GM21723 (cell line): ENCODE results near the gene MCC.

Source experiments
- ATAC-seq: cut with Tn5 transposase; IDR thresholded peaks from one replicate; pipeline ENCODE4 v1.9.1; 2021; ENCODE audit warnings: mild to moderate bottlenecking, moderate library complexity; ENCODE audit not compliant: unreplicated experiment

Gene MCC

GRCh38 chr5:113209498-113209897, 278.8 kb downstream of the MCC start:
- no peak for ATAC-seq

DNA sequence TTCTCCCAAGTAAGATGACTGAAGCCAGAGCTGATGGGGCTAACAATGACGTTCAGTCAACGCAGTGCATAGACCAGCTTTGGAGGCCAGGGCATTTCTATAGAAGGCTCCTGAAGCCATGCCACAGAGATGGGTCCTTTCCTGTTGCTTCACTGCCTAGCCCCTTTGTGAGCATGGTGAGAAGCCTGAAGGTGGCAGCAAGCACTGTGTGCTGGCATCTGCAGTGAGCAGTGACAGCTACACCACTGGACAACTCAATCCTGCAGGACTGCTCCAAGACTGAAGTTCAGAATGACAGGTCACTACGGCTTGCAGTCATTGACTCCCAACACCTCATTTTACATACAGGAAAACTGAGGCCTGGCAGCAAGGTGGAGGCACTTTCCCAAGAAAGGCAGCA, 282.4 kb downstream of the MCC start:
- ATAC-seq = no peak

GRCh38 chr5:113205323-113205722, 282.9 kb downstream of the MCC start:
- ATAC-seq = no peak

GRCh38 chr5:113204525-113205161, 283.6 kb downstream of the MCC start:
- ATAC-seq = no peak

DNA sequence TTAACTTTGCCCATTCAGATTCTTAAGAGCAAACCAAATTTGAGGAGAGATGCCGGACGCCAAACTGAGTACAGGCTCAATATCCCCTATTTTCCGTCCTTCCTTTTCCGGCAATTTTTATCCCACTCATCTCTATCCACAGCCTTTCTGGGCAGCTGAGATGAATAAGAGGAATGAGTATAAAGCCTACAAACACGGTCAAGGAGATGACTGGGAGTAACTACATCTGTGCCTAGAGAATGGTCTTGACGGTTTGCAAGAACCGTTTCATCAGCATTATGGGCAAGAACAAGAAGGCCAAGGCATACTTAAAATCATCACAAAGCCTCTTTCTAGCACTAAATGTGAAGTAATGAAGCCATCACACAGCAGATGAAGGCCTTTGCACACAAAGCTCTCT, 284.3 kb downstream of the MCC start:
- ATAC-seq = no peak

DNA sequence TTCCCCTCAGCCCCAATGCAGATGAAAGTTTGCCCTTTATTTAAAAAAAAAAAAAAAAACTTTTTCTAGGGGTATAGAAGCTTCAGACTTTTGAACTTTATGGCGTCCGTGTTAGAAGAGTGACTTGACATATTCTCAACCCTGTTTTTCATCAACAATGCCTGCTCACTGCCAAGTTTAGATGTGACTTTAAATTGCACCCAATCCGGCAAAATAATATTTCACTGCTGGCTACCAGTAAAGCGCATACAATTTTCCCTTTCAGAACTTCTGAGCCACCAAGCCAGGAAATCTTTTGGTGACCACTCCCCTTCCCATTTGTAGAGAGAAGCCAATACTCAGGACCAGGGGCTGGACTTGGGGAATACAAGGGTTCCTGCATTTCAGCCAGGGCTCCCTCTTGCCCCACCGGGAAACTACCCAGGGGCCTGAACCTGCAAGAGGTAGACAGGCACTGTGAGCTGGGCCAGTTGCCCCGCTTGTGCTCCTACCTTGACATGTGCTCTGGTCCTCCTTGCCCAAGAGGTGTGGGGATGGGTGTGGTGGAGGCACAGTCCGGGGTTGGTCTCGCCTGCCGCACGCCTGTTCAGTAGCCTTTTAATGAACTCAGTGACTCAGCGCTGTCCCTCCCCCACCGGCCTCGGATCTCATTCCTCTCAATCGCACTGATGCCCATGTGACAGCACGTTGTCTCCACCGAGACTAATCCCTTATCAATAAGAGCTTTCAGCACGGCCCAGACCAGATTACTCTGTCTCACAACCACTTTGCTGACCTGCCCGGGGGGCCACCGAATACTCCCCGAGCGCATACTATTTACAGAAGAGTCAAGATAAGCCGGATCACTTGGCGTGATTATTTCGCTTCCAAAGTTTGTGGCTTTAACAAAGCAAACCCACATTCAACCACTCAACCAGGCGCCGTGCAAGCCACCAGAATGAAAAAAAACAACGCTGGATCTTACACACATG, 285.2 kb downstream of the MCC start:
- no peak for ATAC-seq

DNA sequence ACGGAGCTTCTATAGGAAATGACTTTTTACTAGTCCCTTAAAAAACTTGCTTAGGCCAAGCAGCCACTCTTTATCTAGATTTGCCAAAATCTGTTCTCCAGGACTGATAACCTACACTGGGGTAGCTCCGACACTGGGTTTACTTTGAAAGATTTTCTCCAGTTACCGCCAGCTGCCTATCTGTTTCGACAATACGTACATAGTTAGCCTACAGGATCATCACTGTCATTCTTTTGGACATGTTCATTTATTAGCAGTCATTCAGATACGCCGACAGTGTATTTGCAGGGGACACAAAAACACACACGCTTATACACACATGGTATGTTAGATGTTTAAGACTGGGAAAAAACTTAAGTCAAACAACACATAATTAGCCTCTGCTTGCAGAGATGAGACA, 286.0 kb downstream of the MCC start:
- no peak for ATAC-seq

- no peak for ATAC-seq
Measured at GRCh38 chr5:113201715-113202114, 286.5 kb downstream of the MCC start.

- ATAC-seq = no peak
Measured at GRCh38 chr5:113199122-113199905, 288.9 kb downstream of the MCC start.

GRCh38 chr5:113197456-113198200, 290.6 kb downstream of the MCC start:
- no peak for ATAC-seq

- ATAC-seq = no peak
Measured at GRCh38 chr5:113195771-113196170, 292.5 kb downstream of the MCC start.

DNA sequence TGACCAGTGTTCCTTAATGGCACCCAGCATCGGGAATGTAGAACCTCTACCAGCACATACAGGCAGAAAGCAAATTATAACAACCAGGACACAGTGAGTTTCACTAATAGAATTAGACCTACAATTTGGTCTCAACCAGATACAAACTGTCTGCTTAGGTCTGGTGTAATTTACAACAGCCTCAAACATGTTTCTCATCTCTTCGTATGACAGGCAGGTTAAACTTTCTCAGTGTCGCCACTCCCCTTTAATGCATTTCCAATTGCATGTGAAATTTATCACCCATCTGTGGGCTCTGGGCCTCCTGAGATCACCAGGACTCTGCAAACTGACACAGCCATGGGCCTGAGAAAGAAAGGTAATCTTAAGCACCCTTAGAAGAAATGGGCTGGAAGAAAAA, 293.0 kb downstream of the MCC start:
- no peak for ATAC-seq

DNA sequence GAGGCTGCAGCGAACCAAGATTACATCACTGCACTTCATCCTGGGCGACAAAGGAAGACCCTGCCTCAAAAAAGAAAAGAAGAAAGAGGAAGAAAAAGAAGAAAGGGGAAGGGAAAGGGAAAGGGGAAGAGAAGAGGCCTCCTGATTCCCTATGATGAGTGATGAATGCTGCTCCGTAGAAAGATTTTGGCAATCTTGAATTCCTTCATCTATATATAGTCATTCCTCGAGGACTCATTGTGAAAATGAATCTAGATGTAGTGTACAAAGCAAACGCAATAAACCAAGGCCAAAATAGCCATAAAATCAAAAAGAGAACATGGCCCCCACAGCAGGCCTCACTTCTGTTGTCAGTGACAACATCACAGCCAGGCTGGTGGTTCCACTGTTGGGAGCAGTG, 293.7 kb downstream of the MCC start:
- ATAC-seq = no peak

- ATAC-seq = no peak
Measured at GRCh38 chr5:113194125-113194524, 294.1 kb downstream of the MCC start.

DNA sequence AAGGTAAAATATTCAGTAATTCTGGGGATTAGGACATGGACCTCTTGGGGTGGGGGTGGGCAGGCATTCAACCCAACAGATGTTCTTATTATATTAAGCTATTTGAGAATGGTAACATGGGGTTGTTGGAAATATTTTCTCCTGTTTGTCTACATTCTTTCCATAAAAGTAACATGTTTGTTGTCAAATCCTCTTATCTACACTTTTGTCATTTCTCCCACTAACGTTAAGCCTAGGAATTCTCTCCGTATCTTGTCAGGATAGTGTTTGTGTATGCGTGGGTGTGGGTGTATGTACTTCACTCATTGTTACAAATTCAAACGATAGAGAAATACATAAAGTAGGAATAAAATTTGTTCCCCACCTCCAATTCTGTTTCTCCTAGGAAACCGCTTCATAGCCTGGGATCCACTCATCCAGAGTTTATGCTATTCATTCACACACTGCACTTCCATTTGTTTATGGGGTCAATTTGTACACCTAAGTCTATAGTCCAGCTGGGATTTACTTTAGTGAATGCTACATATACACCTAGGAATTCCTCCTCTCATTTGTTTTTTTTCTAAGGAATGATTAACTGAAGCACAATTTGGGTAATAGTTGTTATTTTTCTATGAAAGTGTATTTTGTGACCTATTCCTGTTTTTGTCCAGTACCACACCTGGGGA, 294.8 kb downstream of the MCC start:
- no peak for ATAC-seq

- no peak for ATAC-seq
Measured at GRCh38 chr5:113192541-113192940, 295.7 kb downstream of the MCC start.

DNA sequence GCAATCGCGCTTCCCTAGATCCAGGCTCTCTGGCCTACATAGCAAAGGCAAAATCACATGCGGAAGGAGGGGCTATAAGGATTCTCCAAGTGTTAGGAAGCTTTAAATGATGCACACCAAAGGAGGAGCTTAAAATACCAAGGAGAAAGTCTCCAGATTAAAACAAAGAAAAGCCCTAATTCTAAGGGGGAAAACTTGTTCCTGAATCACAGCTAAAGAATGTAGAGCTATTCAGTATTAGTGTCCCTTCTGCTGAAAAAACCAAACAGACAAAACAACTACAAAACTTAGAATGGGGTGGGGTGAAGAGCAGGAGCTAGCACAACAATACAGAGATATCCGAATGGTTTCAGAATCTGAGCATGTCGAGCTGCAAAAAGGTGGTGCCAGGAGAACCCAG, 297.9 kb downstream of the MCC start:
- ATAC-seq = no peak

DNA sequence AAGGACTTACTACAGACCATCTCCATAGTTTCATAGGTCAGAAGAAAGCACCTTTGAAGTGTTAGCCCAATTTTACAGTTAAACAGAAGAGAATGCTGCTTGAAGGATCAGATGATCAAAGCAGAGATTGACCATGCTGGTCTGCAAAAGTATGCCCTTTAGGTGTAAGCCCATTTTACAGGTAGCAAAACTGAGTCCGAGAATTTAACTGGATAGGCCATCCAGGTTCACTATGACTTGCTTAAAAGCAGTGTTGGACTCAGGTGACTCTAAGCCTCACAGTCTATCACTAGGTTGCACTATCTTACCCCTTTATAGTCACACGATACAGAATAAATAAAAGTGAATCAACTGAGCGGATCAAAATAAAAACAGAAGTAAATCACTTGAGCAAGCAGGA, 299.0 kb downstream of the MCC start:
- no peak for ATAC-seq

DNA sequence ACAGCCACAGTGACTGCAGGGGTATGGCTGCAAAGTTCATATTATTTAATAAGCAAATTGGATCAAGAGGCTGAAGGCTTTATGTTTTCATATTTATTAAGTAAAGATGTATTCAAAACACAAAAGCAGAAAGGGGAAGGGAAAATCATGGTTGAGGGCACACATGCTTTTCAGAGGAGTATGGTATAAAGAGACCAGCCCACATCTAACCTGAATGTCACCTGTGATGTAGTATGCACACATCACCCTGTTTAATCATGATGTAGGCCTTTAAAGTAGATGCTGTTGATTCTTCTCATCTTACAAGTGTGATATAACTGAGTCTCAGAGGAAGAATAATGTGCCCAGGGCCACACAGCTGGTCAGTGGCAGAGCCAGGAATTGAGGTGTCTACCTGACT, 299.8 kb downstream of the MCC start:
- no peak for ATAC-seq

GRCh38 chr5:113187906-113188305, 300.3 kb downstream of the MCC start:
- no peak for ATAC-seq
